H1 (cell line): Measurements from ENCODE around the gene PLCL1.

Experiments used
- ATF3 ChIP-seq: IDR thresholded peaks from 2 replicates; pipeline ENCODE4 v1.6.1; 2011; ENCODE audit warnings: low read depth, mild to moderate bottlenecking, low read length; ENCODE audit not compliant: insufficient read depth
- EP300 ChIP-seq, 2 experiments: IDR thresholded peaks; 1 replicate in 1 of 2; 2 replicates in 1 of 2; pipeline ENCODE4 v1.6.1; 2011 to 2012; ENCODE audit warnings: low read depth in 2 of 2, low read length in 2 of 2, mild to moderate bottlenecking in 2 of 2, borderline replicate concordance in 1 of 2, inconsistent platforms in 1 of 2, moderate library complexity in 1 of 2
- EZH2 ChIP-seq: fragments of 200-600 bp; sonication (generic); IDR thresholded peaks from 2 replicates; pipeline ENCODE4 v1.7.1; 2012; ENCODE audit warnings: low read depth, mild to moderate bottlenecking, moderate library complexity, low read length, inconsistent platforms; ENCODE audit not compliant: severe bottlenecking
- JUN ChIP-seq: IDR thresholded peaks from 2 replicates; pipeline ENCODE4 v1.6.1; 2011; ENCODE audit warnings: low read depth, mild to moderate bottlenecking, improper control_type of control experiment, low read length
- NANOG ChIP-seq: IDR thresholded peaks from 2 replicates; pipeline ENCODE4 v1.6.1; 2011; ENCODE audit warnings: low read length, low read depth, mild to moderate bottlenecking, inconsistent platforms; ENCODE audit not compliant: insufficient read depth, poor library complexity, severe bottlenecking
- POLR2AphosphoS5 ChIP-seq: IDR thresholded peaks from 2 replicates; pipeline ENCODE4 v1.6.1; 2011; ENCODE audit warnings: low read depth, low read length
- POU5F1 ChIP-seq: IDR thresholded peaks from 2 replicates; pipeline ENCODE4 v1.6.1; 2011; ENCODE audit warnings: low read depth, mild to moderate bottlenecking, low read length, moderate library complexity
- RNF2 ChIP-seq: fragments of 200-900, 300-1000 bp; sonication (generic); IDR thresholded peaks from 2 replicates; pipeline ENCODE4 v1.7.1; 2016; ENCODE audit warnings: borderline replicate concordance, low read depth, mild to moderate bottlenecking, antibody characterized with exemption, low read length; ENCODE audit not compliant: poor library complexity, severe bottlenecking; ENCODE audit errors: missing control alignments
- TAF1 ChIP-seq: IDR thresholded peaks from 2 replicates; pipeline ENCODE4 v1.6.1; 2011; ENCODE audit warnings: mild to moderate bottlenecking, low read depth, low read length
- ZNF274 ChIP-seq: IDR thresholded peaks from 2 replicates; pipeline ENCODE4 v1.7.0; 2012; ENCODE audit warnings: low read length, borderline replicate concordance; ENCODE audit errors: extremely low read depth
- TF ChIP-seq, protein P1 (sequence below), 3 experiments: IDR thresholded peaks; 1 replicate in 2 of 3; 2 replicates in 1 of 3; pipeline versions ENCODE4 v1.5.1 to v1.6.1; 2011; ENCODE audit warnings: low read length in 3 of 3, mild to moderate bottlenecking in 3 of 3, inconsistent platforms in 2 of 3, low read depth in 1 of 3, moderate library complexity in 1 of 3; ENCODE audit not compliant: insufficient read depth in 1 of 3; ENCODE audit errors: control extremely low read depth in 1 of 3

- TF ChIP-seq EP300 (IDR thresholded peaks at IDR 0.05; ENCODE audit: borderline replicate concordance in 1 of 2, low read depth in 2 of 2, low read length in 2 of 2) (no peak), NANOG (no peak), TAF1 (no peak), JUN (no peak), RNF2 (no peak), EZH2 (no peak), ATF3 (no peak), POLR2AphosphoS5 (no peak), ZNF274 (no peak), POU5F1 (no peak)
- TF ChIP-seq, protein P1, sequence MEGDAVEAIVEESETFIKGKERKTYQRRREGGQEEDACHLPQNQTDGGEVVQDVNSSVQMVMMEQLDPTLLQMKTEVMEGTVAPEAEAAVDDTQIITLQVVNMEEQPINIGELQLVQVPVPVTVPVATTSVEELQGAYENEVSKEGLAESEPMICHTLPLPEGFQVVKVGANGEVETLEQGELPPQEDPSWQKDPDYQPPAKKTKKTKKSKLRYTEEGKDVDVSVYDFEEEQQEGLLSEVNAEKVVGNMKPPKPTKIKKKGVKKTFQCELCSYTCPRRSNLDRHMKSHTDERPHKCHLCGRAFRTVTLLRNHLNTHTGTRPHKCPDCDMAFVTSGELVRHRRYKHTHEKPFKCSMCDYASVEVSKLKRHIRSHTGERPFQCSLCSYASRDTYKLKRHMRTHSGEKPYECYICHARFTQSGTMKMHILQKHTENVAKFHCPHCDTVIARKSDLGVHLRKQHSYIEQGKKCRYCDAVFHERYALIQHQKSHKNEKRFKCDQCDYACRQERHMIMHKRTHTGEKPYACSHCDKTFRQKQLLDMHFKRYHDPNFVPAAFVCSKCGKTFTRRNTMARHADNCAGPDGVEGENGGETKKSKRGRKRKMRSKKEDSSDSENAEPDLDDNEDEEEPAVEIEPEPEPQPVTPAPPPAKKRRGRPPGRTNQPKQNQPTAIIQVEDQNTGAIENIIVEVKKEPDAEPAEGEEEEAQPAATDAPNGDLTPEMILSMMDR (IDR thresholded peaks at IDR 0.05; ENCODE audit: control extremely low read depth in 1 of 3, insufficient read depth in 1 of 3, low read depth in 1 of 3, low read length in 3 of 3): no peak
Measured at GRCh38 chr2:197850882-197851450, 46.6 kb downstream of the PLCL1 start.
